Fibroblast of villous mesenchyme (primary cell): ENCODE results near the gene SMG6. TPM values are rescaled to one million over a fixed set of nuclear protein-coding genes. Genes with fewer than 3 reads are reported as not detected.
"Not testable (repeated sequence)": the region's sequence is repeated elsewhere in the genome, so short reads cannot be mapped to it uniquely, and the experiment has no call there.

ENCODE experiments used
- DNase-seq: peaks from one replicate; pipeline ENCODE4 v3.0.0-alpha.2; 2010; ENCODE audit warnings: low read depth
- H3K4me3 ChIP-seq: 2 replicates; pipeline ENCODE4 v1.5.1; 2011; ENCODE audit warnings: low read depth, mild to moderate bottlenecking, low read length
- total RNA-seq: library from RNA; depleted of rRNA; stranded (reverse); fragments of >200 nt; gene quantifications from 2 replicates; pipeline ENCODE4 v1.2.3, GENCODE V29; 2012
- TF ChIP-seq, protein P1 (sequence below): IDR thresholded peaks from 2 replicates; pipeline ENCODE4 v1.5.1; 2012; ENCODE audit warnings: low read depth, mild to moderate bottlenecking, low read length; ENCODE audit not compliant: insufficient read depth

SMG6 gene
- total RNA-seq, 1 donor, result 50.5 TPM

DNA sequence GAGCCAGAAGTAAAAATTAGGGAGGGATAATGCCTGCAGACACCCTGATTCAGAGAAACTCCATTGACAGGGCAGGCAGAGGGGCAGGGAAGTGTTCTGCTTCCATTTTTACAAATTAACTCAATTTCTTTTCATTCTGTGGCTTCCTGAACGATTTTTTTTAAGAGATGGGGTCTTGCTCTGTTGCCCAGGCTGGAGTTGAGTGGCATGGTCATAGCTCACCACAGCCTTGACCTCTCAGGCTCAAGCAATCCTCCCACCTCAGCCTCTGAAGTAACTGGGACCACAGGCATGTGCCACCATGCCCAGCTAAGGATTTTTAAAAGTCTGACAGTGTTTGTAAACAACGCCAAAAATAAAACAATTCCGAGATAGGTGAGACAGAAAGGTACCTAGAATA is 99.8 kb downstream of the SMG6 start:
- no peak for DNase-seq
- H3K4me3 ChIP-seq, result no peak overlapping the region
- TF ChIP-seq, protein P1, sequence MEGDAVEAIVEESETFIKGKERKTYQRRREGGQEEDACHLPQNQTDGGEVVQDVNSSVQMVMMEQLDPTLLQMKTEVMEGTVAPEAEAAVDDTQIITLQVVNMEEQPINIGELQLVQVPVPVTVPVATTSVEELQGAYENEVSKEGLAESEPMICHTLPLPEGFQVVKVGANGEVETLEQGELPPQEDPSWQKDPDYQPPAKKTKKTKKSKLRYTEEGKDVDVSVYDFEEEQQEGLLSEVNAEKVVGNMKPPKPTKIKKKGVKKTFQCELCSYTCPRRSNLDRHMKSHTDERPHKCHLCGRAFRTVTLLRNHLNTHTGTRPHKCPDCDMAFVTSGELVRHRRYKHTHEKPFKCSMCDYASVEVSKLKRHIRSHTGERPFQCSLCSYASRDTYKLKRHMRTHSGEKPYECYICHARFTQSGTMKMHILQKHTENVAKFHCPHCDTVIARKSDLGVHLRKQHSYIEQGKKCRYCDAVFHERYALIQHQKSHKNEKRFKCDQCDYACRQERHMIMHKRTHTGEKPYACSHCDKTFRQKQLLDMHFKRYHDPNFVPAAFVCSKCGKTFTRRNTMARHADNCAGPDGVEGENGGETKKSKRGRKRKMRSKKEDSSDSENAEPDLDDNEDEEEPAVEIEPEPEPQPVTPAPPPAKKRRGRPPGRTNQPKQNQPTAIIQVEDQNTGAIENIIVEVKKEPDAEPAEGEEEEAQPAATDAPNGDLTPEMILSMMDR, result no peak

DNA sequence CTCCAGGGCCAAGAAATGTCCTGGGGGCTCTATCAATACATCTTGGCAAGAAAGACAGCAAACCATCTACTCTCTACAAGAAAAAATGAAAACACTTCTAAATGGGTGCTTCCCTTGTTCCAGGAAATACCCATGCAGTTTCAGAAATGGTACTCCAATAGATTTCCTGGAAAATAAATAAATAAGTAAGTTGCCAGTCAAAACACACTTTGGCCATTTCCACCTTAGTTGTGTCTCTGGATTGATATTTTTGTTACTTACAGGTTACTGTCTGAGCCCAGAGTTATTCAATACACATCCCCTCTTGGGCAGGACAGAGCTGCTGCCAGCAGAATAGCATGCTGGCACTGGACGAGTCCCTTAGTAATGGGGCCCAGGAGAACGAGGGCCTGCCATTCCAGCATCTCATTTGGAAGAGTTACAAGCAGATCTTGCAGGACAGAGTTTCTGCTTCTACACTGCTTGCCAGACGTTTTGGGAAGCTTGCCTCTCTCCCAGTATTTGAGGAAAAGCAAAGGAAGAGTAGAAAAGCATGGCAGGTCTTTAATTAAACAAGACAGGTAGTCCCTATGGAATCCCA is 100.5 kb downstream of the SMG6 start:
- TF ChIP-seq, protein P1, result no peak
- no peak for DNase-seq

DNA sequence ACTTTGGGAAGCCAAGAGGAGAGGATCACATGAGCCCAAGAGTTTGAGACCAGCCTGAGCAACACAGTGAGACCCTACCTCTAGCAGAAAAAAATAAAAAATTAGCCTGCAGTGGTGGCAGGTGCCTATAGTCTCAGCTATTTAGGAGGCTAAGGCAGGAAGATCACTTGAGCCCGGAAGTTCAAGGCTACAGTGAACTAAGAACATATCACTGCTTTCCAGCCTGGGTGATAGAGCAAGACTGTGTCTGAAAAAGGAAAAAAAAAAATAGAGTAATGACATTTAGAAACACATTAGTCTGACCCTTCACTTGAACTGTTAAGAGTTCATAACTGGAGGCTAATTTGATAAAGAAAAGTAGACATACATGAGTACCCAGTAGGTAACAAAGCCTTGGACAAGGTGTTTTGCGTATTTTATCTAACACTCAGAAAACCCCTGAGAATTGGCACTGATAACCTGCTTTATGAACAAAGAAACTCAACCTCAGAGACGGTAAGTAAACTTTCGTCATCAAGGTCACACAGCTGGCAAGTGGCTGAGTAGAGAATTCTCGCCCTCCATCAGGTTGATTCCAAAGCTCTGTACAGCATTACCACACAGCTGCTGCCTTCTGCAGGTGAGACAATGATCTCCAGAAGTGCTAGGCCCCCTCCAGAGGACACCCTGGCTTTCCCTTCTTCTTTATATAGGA is 101.1 kb downstream of the SMG6 start:
- no peak for DNase-seq
- TF ChIP-seq, protein P1, result no peak
- no peak overlapping the region for H3K4me3 ChIP-seq

More for the DNA sequence above, 100.5 kb downstream of the SMG6 start:
- H3K4me3 ChIP-seq, result no peak overlapping the region

DNA sequence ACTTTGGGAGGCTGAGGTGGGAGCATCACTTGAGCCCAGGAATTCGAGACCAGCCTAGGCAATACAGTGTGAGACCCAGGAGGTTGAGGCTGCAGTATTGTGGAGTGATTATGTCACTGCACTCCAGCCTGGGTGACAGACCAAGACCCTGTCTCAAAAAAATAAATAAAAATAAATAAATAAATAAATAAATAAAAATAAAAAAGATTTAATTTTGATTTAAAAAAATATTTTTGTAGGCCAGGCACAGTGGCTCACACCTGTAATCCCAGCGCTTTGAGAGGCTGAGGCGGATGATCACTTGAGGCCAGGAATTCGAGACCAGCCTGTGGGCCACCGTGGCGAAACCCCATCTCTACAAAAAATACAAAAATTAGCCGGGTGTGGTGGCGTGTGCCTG is 104.2 kb downstream of the SMG6 start:
- H3K4me3 ChIP-seq, DNase-seq: not testable (repeated sequence)

DNA sequence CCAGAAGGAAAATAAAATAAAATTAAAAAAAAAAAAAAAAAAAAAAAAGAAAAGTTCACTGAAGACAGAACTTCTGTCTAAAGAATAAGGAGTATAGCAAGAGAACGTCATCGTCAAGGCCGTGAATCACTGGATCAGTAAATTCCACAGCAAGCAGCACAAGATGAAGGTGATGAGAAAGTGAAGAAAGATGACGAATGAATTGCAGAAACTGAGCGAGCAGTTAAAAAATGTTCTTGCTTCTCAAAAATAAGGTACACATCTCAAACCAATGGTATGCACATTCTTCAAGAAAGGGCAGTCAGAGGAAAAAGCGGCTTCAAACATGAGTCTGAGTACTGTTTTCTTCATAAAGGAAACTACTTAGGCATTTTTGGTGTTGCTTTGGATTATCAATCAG is 104.7 kb downstream of the SMG6 start:
- TF ChIP-seq, protein P1, result no peak
- no peak overlapping the region for H3K4me3 ChIP-seq
- peak; percentile 86 for DNase-seq

DNA sequence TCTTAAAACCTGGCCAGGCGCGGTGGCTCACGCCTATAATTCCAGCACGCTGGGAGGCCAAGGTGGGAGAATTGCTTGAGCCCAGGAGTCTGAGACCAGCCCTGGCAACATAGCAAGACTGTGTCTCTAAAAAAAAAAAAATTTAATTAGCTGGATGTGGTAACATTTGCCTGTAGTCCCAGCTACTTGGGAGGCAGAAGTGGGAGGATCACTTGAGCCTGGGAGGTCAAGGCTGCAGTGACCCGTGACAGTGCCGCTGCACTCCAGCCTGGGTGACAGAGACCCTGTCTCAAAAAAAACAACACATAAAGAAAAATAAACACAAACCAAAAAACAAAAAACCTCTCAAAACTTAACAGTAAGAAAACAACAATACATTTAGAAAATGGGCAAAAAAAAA is 106.3 kb downstream of the SMG6 start:
- peak; percentile 50 for DNase-seq

DNA sequence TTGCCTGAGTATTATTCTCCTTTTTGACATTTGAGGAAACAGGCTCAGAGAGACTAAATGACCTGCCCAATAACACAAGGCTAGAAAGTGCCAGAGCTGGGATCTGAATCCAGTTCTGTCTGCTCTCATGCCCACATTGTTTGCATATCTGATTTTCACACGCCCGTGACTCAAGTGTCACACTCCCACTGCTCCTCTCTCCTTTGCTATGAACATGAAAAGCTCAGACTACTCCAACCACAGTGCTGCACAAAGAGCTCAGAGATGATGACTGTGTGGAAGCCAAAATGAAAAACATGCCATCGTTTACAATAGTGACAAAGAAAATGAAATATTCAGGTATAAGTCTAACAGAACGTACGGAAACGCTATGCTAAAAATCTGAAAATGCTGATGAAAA is 107.9 kb downstream of the SMG6 start:
- DNase-seq, result no peak
- TF ChIP-seq, protein P1, result no peak

More for the DNA sequence above, 106.3 kb downstream of the SMG6 start:
- H3K4me3 ChIP-seq, result no peak overlapping the region
- TF ChIP-seq, protein P1, result no peak

More for the DNA sequence above, 107.9 kb downstream of the SMG6 start:
- H3K4me3 ChIP-seq, result no peak overlapping the region
